HG02571 (cell line): Measurements from ENCODE around the gene CBX2.

Experiments
- ATAC-seq: cut with Tn5 transposase; IDR thresholded peaks from one replicate; pipeline ENCODE4 v1.9.1; 2021; ENCODE audit warnings: mild to moderate bottlenecking, moderate library complexity; ENCODE audit not compliant: unreplicated experiment

CBX2 gene

GRCh38 chr17:79826204-79826680, 48.3 kb downstream of the CBX2 start:
- ATAC-seq, result no peak

GRCh38 chr17:79826841-79827578, 49.1 kb downstream of the CBX2 start:
- no peak for ATAC-seq

- no peak for ATAC-seq
These were observed 51.1 kb downstream of the CBX2 start for GRCh38 chr17:79829004-79829403.

GRCh38 chr17:79829457-79829856, 51.5 kb downstream of the CBX2 start:
- ATAC-seq, result no peak

- no peak for ATAC-seq
These were observed 52.4 kb downstream of the CBX2 start for GRCh38 chr17:79830303-79830702.

GRCh38 chr17:79830763-79831264, 52.9 kb downstream of the CBX2 start:
- no peak for ATAC-seq

GRCh38 chr17:79831265-79832217, 53.6 kb downstream of the CBX2 start:
- ATAC-seq, result no peak

GRCh38 chr17:79832218-79833109, 54.5 kb downstream of the CBX2 start:
- ATAC-seq, result no peak

- no peak for ATAC-seq
These were observed 55.1 kb downstream of the CBX2 start for GRCh38 chr17:79833110-79833450.

- no peak for ATAC-seq
These were observed 56.0 kb downstream of the CBX2 start for GRCh38 chr17:79833744-79834564.

GRCh38 chr17:79834565-79835469, 56.9 kb downstream of the CBX2 start:
- ATAC-seq, result no peak

GRCh38 chr17:79835470-79835899, 57.5 kb downstream of the CBX2 start:
- no peak for ATAC-seq

GRCh38 chr17:79835953-79836509, 58.1 kb downstream of the CBX2 start:
- no peak for ATAC-seq

GRCh38 chr17:79836510-79836971, 58.6 kb downstream of the CBX2 start:
- no peak for ATAC-seq

GRCh38 chr17:79836972-79837887, 59.3 kb downstream of the CBX2 start:
- no peak for ATAC-seq
